PC-9 (cell line): ENCODE data around the gene JMJD1C. TPM values are rescaled to one million over a fixed set of nuclear protein-coding genes. Genes with fewer than 3 reads are reported as not detected.

Experiments
- BruUV-seq: library from RNA; stranded (reverse); fragments of 400-500 nt; replicated peaks from 2 replicates; lab custom pipeline; 2021; lab: Mats Ljungman, UMichigan
- CTCF ChIA-PET: fragments of 300-600 bp; sonication (Branson Sonifier 250); formaldehyde crosslinking; loops from one replicate; lab custom pipeline; 2022; ENCODE audit warnings: antibody characterized with exemption; lab: Charles Lee
- POLR2A ChIA-PET: fragments of 300-600 bp; sonication (Branson Sonifier 250); formaldehyde crosslinking; loops from one replicate; lab custom pipeline; 2022; ENCODE audit warnings: antibody characterized with exemption; ENCODE audit not compliant: unreplicated experiment; lab: Charles Lee
- DNase-seq, 2 experiments: peaks; one replicate each; pipeline versions ENCODE4 v3.0.0 to v3.0.0-alpha.2; 2015 to 2022; ENCODE audit warnings: mixed read lengths in 1 of 2
- H2AFZ ChIP-seq: fragments of 200-600 bp; sonication (generic); 2 replicates; pipeline ENCODE4 v1.8.1; 2017; ENCODE audit warnings: antibody characterized with exemption
- H3F3A ChIP-seq: fragments of 200-600 bp; sonication (generic); 2 replicates; pipeline ENCODE4 v1.8.1; 2017; ENCODE audit warnings: antibody characterized with exemption, mild to moderate bottlenecking, low read depth; ENCODE audit not compliant: insufficient read depth
- H3K27ac ChIP-seq: fragments of 200-600 bp; sonication (generic); 2 replicates; pipeline ENCODE4 v1.6.1; 2016; ENCODE audit warnings: mixed run types
- H3K27me3 ChIP-seq: fragments of 200-600 bp; sonication (generic); 2 replicates; pipeline ENCODE4 v1.6.1; 2016; ENCODE audit warnings: low read depth, mixed run types; ENCODE audit not compliant: insufficient read depth
- H3K36me3 ChIP-seq: fragments of 200-600 bp; sonication (generic); 2 replicates; pipeline ENCODE4 v1.6.1; 2016; ENCODE audit warnings: low read depth, mixed run types
- H3K4me1 ChIP-seq: fragments of 200-600 bp; sonication (generic); replicated peaks from 2 replicates; pipeline ENCODE4 v1.6.1; 2016; ENCODE audit warnings: mixed run types; ENCODE audit not compliant: insufficient read depth
- H3K4me2 ChIP-seq: fragments of 200-600 bp; sonication (generic); 2 replicates; pipeline ENCODE4 v1.6.1; 2017; ENCODE audit warnings: mixed run types
- H3K4me3 ChIP-seq: fragments of 200-600 bp; sonication (generic); 2 replicates; pipeline ENCODE4 v1.6.1; 2016; ENCODE audit warnings: mixed run types
- H3K79me2 ChIP-seq: fragments of 200-600 bp; sonication (generic); 2 replicates; pipeline ENCODE4 v1.6.1; 2017; ENCODE audit warnings: low read depth, mixed run types
- H3K9me2 ChIP-seq: fragments of 200-600 bp; sonication (generic); 2 replicates; pipeline ENCODE4 v1.8.1; 2017; ENCODE audit warnings: mild to moderate bottlenecking; ENCODE audit not compliant: insufficient read depth
- H3K9me3 ChIP-seq: fragments of 200-600 bp; sonication (generic); 2 replicates; pipeline ENCODE4 v1.8.1; 2016; ENCODE audit warnings: low read depth; ENCODE audit not compliant: insufficient read depth
- H4K20me1 ChIP-seq: fragments of 200-600 bp; sonication (generic); 2 replicates; pipeline ENCODE4 v1.8.1; 2017; ENCODE audit not compliant: insufficient read depth
- EZH2 ChIP-seq: fragments of 200-600 bp; sonication (generic); IDR thresholded peaks from 2 replicates; pipeline ENCODE4 v1.8.0; 2017; ENCODE audit warnings: antibody characterized with exemption, low read depth
- intact Hi-C: fragments of 100-400 bp; cut with micrococcal nuclease; formaldehyde crosslinking; loops from one replicate; pipeline ENCODE4 v1.10.0; 2022; ENCODE audit not compliant: unreplicated experiment
- total RNA-seq: library from RNA; stranded (reverse); gene quantifications from 2 replicates; pipeline ENCODE4 v1.2.3, GENCODE V29; 2021
- TF ChIP-seq, protein P1 (sequence below): fragments of 200-600 bp; sonication (generic); conservative IDR thresholded peaks from 2 replicates; pipeline ENCODE4 v1.6.1; 2017; ENCODE audit warnings: mixed run types, antibody characterized with exemption, mild to moderate bottlenecking, moderate library complexity

The JMJD1C gene
- total RNA-seq, 1 experiment from 2014 or later, result 78.7 TPM

DNA sequence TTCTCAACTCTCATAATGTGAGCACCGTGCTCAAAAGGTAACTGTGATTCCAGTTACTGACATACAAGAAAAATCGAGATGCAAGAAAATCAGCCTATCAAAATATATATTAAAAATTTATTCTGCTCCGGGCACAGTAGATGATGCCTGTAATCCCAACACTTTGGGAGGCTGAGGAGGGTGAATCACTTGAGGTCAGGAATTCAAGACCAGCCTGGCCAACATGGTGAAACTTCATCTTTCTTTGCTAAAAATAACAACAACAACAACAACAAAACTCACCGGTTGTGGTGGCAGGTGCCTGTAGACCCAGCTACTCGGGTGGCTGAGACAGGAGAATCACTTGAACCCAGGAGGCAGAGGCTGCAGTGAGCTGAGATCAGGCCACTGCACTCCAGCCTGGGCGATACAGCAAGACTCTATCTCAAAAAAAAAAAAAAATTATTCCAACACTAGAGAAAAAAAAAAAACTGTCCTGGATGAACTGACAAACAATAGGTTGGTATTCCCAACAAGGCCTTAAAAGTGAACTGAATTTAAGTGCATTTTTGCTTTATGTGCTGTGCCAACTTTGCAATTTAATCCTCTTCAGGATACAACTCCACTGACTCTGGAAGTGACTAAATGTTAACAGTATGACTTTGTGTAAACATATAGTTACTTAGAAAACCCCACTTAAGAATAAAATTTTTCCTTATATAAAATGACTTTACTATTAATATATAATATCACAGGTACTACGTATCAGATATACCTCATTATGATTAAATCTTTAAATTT is 51.1 kb downstream of the JMJD1C start:
- DNase-seq, result no peak
- Histone ChIP-seq H3K4me1 (no peaks in the 10 kb centered on the region), H3F3A (no peaks in the 10 kb centered on the region; the same call in 1 of the 2 replicates), H3K9me3 (no peaks in the 10 kb centered on the region), H3K4me2 (no peak overlapping the region), H3K79me2 (peaks cover 62% of the 10 kb centered on the region), H3K27ac (no peak overlapping the region), H3K27me3 (no peaks in the 10 kb centered on the region), H3K9me2 (no peaks in the 10 kb centered on the region), H3K4me3 (no peak overlapping the region), H2AFZ (no peak overlapping the region), H4K20me1 (peaks cover 6% of the 10 kb centered on the region; the same call in 1 of the 2 replicates), H3K36me3 (no peaks in the 10 kb centered on the region)
- ChIA-PET CTCF (no interaction called here), POLR2A (no interaction called here)
- TF ChIP-seq EZH2, result no peak
- TF ChIP-seq, protein P1, sequence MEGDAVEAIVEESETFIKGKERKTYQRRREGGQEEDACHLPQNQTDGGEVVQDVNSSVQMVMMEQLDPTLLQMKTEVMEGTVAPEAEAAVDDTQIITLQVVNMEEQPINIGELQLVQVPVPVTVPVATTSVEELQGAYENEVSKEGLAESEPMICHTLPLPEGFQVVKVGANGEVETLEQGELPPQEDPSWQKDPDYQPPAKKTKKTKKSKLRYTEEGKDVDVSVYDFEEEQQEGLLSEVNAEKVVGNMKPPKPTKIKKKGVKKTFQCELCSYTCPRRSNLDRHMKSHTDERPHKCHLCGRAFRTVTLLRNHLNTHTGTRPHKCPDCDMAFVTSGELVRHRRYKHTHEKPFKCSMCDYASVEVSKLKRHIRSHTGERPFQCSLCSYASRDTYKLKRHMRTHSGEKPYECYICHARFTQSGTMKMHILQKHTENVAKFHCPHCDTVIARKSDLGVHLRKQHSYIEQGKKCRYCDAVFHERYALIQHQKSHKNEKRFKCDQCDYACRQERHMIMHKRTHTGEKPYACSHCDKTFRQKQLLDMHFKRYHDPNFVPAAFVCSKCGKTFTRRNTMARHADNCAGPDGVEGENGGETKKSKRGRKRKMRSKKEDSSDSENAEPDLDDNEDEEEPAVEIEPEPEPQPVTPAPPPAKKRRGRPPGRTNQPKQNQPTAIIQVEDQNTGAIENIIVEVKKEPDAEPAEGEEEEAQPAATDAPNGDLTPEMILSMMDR, result no peak
- no TSS peak for BruUV-seq
- intact Hi-C loops, result no loop called here

DNA sequence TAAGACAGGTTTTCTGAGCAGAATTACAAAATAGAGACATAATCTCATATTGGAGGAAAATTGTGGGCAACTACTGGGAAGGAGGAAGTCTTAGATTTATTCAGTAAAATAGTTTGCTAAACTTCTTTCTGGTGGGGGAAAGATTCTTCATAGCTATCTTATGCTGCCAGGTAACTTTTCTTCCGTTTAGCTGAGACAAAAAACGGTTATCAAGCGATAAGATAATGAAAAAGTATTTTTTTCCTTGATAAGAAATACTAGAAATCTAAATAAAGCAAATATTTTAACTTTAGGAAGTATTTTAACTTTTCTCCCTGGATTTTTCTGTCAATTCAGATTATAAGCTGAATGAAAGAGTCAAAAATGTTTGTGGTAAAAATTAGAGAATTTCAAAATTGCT is 52.3 kb downstream of the JMJD1C start:
- H3K4me2 ChIP-seq, result no peak overlapping the region
- no peak for TF ChIP-seq EZH2
- peaks cover 2% of the 10 kb centered on the region; the same call in 1 of the 2 replicates for H3F3A ChIP-seq
- intact Hi-C loops, result no loop called here
- POLR2A ChIA-PET, result interaction anchor here (0.8 kb wide), 1 partner anchor 17 kb away, joined by 5 read pairs; no protein-coding TSS in a partner anchor
- DNase-seq, result no peak
- no peak overlapping the region for H3K27ac ChIP-seq
- H3K9me3 ChIP-seq, result no peaks in the 10 kb centered on the region
- peaks cover 6% of the 10 kb centered on the region; the same call in 1 of the 2 replicates for H4K20me1 ChIP-seq
- no peaks in the 10 kb centered on the region for H3K27me3 ChIP-seq
- H3K4me3 ChIP-seq, result no peak overlapping the region
- H2AFZ ChIP-seq, result no peak overlapping the region
- no peaks in the 10 kb centered on the region; the same call in 1 of the 2 replicates for H3K9me2 ChIP-seq
- no TSS peak for BruUV-seq
- H3K36me3 ChIP-seq, result no peaks in the 10 kb centered on the region
- no peaks in the 10 kb centered on the region for H3K4me1 ChIP-seq
- CTCF ChIA-PET, result no interaction called here
- H3K79me2 ChIP-seq, result peaks cover 57% of the 10 kb centered on the region

DNA sequence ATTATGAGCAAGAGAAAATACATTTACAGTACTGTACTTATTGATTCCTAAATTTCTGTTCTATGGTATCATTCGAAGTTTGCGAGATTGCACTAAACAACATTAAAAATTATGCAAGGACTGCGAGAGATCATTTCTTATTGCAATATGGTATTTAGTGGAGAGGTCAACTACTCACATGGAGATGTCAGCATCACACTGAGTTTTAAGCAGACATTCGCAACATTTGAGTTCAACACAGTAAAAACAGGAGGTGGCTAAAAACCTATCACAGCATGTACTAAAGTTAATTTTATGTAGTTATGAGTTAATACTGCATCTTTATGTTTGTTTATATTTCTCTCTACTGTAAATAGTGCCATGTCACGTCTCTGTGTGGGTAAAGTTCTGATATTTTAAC is 53.5 kb downstream of the JMJD1C start:
- no peak for DNase-seq
- peaks cover 5% of the 10 kb centered on the region; the same call in 1 of the 2 replicates for H3F3A ChIP-seq
- no peaks in the 10 kb centered on the region for H3K27me3 ChIP-seq
- no peaks in the 10 kb centered on the region; the same call in 1 of the 2 replicates for H3K9me2 ChIP-seq
- H3K4me2 ChIP-seq, result no peak overlapping the region
- H3K4me3 ChIP-seq, result no peak overlapping the region
- intact Hi-C loops, result no loop called here
- H3K27ac ChIP-seq, result no peak overlapping the region
- H3K79me2 ChIP-seq, result peaks cover 53% of the 10 kb centered on the region
- H2AFZ ChIP-seq, result no peak overlapping the region
- no peaks in the 10 kb centered on the region for H3K9me3 ChIP-seq
- no peaks in the 10 kb centered on the region for H3K4me1 ChIP-seq
- H4K20me1 ChIP-seq, result peaks cover 11% of the 10 kb centered on the region; the same call in 1 of the 2 replicates
- POLR2A ChIA-PET, result no interaction called here
- CTCF ChIA-PET, result interaction anchor here (0.7 kb wide), 1 partner anchor 115 kb away, joined by 10 read pairs; no protein-coding TSS in a partner anchor
- TF ChIP-seq EZH2, result no peak
- TF ChIP-seq, protein P1, result no peak
- BruUV-seq, result no TSS peak
- no peaks in the 10 kb centered on the region for H3K36me3 ChIP-seq
